SK-N-SH (cell line): ENCODE results near the gene SRGAP3. TPM values are rescaled to one million over a fixed set of nuclear protein-coding genes. Genes with fewer than 3 reads are reported as not detected.

Experiments used
- CTCF ChIA-PET: fragments of 300-600, 350-600 bp; formaldehyde crosslinking; extraction: SDS; loops from one replicate; lab custom pipeline; 2021; lab: Yijun Ruan, JAX
- POLR2A ChIA-PET: fragments of 350-600 bp; sonication (Branson Sonifier 250); formaldehyde crosslinking; extraction: SDS; loops from one replicate; lab custom pipeline; 2020; ENCODE audit warnings: antibody characterized with exemption, inconsistent platforms; lab: Yijun Ruan, JAX
- DNase-seq: peaks from one replicate; pipeline ENCODE4 v3.0.0; 2012
- H2AFZ ChIP-seq: fragments of 200-600 bp; sonication (generic); 2 replicates; pipeline ENCODE4 v1.8.1; 2016; ENCODE audit warnings: antibody characterized with exemption, mild to moderate bottlenecking, low read depth
- H3F3A ChIP-seq: fragments of 200-600 bp; sonication (generic); replicated peaks from 2 replicates; pipeline ENCODE3; 2016; ENCODE audit warnings: antibody characterized with exemption, mild to moderate bottlenecking; ENCODE audit not compliant: insufficient read depth
- H3K27ac ChIP-seq, 2 experiments: fragments of 200-500 bp in 1 of 2; fragments of 200-600 bp in 1 of 2; sonication (Bioruptor generic) in 1 of 2; sonication (generic), shearing (Covaris generic) in 1 of 2; 2 replicates each; pipeline versions ENCODE4 v1.5.1 to v1.6.1; 2014 to 2016; ENCODE audit warnings: low read depth in 2 of 2, inconsistent platforms in 1 of 2, low read length in 1 of 2, mild to moderate bottlenecking in 1 of 2, mixed read lengths in 1 of 2
- H3K27me3 ChIP-seq: fragments of 200-600 bp; sonication (generic), shearing (Covaris generic); 2 replicates; pipeline ENCODE4 v1.6.1; 2016; ENCODE audit warnings: mixed run types; ENCODE audit not compliant: insufficient read depth
- H3K36me3 ChIP-seq, 2 experiments: fragments of 200-500 bp in 1 of 2; fragments of 200-600 bp in 1 of 2; sonication (Bioruptor generic) in 1 of 2; sonication (generic) in 1 of 2; replicated peaks in 1 of 2; 2 replicates each; pipeline versions ENCODE3 to v1.5.1; 2014 to 2016; ENCODE audit warnings: low read length in 1 of 2, mild to moderate bottlenecking in 1 of 2; ENCODE audit not compliant: insufficient read depth in 2 of 2, control insufficient read depth in 1 of 2
- H3K4me1 ChIP-seq, 2 experiments: fragments of 200-500 bp in 1 of 2; fragments of 200-600 bp in 1 of 2; sonication (Bioruptor generic) in 1 of 2; sonication (generic), shearing (Covaris generic) in 1 of 2; 2 replicates each; pipeline versions ENCODE4 v1.5.1 to v1.6.1; 2014 to 2016; ENCODE audit warnings: low read depth in 1 of 2, low read length in 1 of 2, mixed run types in 1 of 2; ENCODE audit not compliant: insufficient read depth in 2 of 2, control insufficient read depth in 1 of 2
- H3K4me2 ChIP-seq: fragments of 200-600 bp; sonication (generic), shearing (Covaris generic); 2 replicates; pipeline ENCODE4 v1.6.1; 2017; ENCODE audit warnings: mixed run types
- H3K4me3 ChIP-seq, 2 experiments: fragments of 200-500 bp in 1 of 2; fragments of 200-600 bp in 1 of 2; sonication (Bioruptor generic) in 1 of 2; sonication (generic), shearing (Covaris generic) in 1 of 2; 2 replicates each; pipeline versions ENCODE4 v1.5.1 to v1.8.1; 2014 to 2016; ENCODE audit warnings: low read depth in 2 of 2, inconsistent platforms in 1 of 2, low read length in 1 of 2, mild to moderate bottlenecking in 1 of 2, mixed read lengths in 1 of 2, moderate library complexity in 1 of 2
- H3K79me2 ChIP-seq: fragments of 200-600 bp; sonication (generic); 2 replicates; pipeline ENCODE4 v1.8.1; 2017; ENCODE audit warnings: mild to moderate bottlenecking; ENCODE audit not compliant: insufficient read depth
- H3K9ac ChIP-seq: fragments of 200-600 bp; sonication (generic); 2 replicates; pipeline ENCODE4 v1.6.1; 2017; ENCODE audit warnings: mixed run types
- H3K9me2 ChIP-seq: fragments of 200-600 bp; sonication (generic); 2 replicates; pipeline ENCODE4 v1.6.1; 2017; ENCODE audit warnings: mixed run types
- H3K9me3 ChIP-seq: fragments of 200-600 bp; sonication (generic); 2 replicates; pipeline ENCODE4 v1.6.1; 2017; ENCODE audit warnings: mixed run types, mild to moderate bottlenecking, moderate library complexity
- H4K20me1 ChIP-seq: fragments of 200-600 bp; sonication (generic); 2 replicates; pipeline ENCODE4 v1.6.1; 2017; ENCODE audit warnings: mild to moderate bottlenecking, mixed run types; ENCODE audit not compliant: insufficient read depth
- CHD2 ChIP-seq: fragments of 150-350 bp; IDR thresholded peaks from 2 replicates; pipeline ENCODE4 v1.6.1; 2018; ENCODE audit warnings: low read length; ENCODE audit not compliant: partially characterized antibody
- ELF1 ChIP-seq: IDR thresholded peaks from 2 replicates; pipeline ENCODE4 v1.4.0; 2012
- EP300 ChIP-seq, 2 experiments: IDR thresholded peaks; 2 replicates each; pipeline versions ENCODE4 v1.4.0 to v1.6.1; 2012; ENCODE audit warnings: borderline replicate concordance in 1 of 2, low read depth in 1 of 2, low read length in 1 of 2
- FOSL2 ChIP-seq: IDR thresholded peaks from 2 replicates; pipeline ENCODE4 v1.4.0; 2012; ENCODE audit warnings: low read depth, mild to moderate bottlenecking, moderate library complexity, borderline replicate concordance
- GABPA ChIP-seq: IDR thresholded peaks from 2 replicates; pipeline ENCODE4 v1.4.0; 2012; ENCODE audit warnings: low read depth, mild to moderate bottlenecking
- JUND ChIP-seq: IDR thresholded peaks from 2 replicates; pipeline ENCODE4 v1.4.0; 2012
- MEF2A ChIP-seq: IDR thresholded peaks from 2 replicates; pipeline ENCODE4 v1.4.0; 2012; ENCODE audit warnings: low read depth, borderline replicate concordance
- NFIC ChIP-seq: IDR thresholded peaks from 2 replicates; pipeline ENCODE4 v1.4.0; 2012; ENCODE audit warnings: borderline replicate concordance
- NRF1 ChIP-seq: IDR thresholded peaks from 2 replicates; pipeline ENCODE4 v1.6.1; 2012; ENCODE audit warnings: low read depth, mild to moderate bottlenecking, low read length
- RCOR1 ChIP-seq: fragments of 150-350 bp; IDR thresholded peaks from 2 replicates; pipeline ENCODE4 v1.6.1; 2017; ENCODE audit warnings: antibody characterized with exemption, low read length
- RFX5 ChIP-seq: IDR thresholded peaks from 2 replicates; pipeline ENCODE4 v1.6.1; 2012; ENCODE audit warnings: mild to moderate bottlenecking, improper control_type of control experiment, low read length
- TAF1 ChIP-seq: IDR thresholded peaks from 2 replicates; pipeline ENCODE4 v1.6.1; 2012; ENCODE audit warnings: low read depth, mild to moderate bottlenecking, low read length, moderate library complexity, borderline replicate concordance
- YY1 ChIP-seq: IDR thresholded peaks from 2 replicates; pipeline ENCODE4 v1.4.0; 2012; ENCODE audit warnings: low read depth, mild to moderate bottlenecking
- WGBS: methylation state at CpG from one replicate; pipeline ENCODE4 v1.1.6; 2017; ENCODE audit warnings: low lambda C conversion rate; 5-methylcytosine and 5-hydroxymethylcytosine counted together
- polyA plus RNA-seq, 3 experiments: library from polyadenylated mRNA; depleted of rRNA; stranded (reverse); fragments of >200 nt; gene quantifications; 2 replicates each; pipeline ENCODE4 v1.2.3, GENCODE V29; 2012
- TF ChIP-seq, protein P1 (sequence below): IDR thresholded peaks from 2 replicates; pipeline ENCODE4 v1.6.1; 2012; ENCODE audit warnings: mild to moderate bottlenecking, low read depth, low read length, moderate library complexity
- TF ChIP-seq, protein P2 (sequence below): IDR thresholded peaks from 2 replicates; pipeline ENCODE4 v1.4.0; 2012; ENCODE audit warnings: low read depth
- TF ChIP-seq, protein P3 (sequence below): fragments of 150-350 bp; IDR thresholded peaks from 2 replicates; pipeline ENCODE4 v1.6.1; 2017; ENCODE audit warnings: antibody characterized with exemption, low read length, low read depth, borderline replicate concordance
- TF ChIP-seq, protein P4 (sequence below): fragments of 200-600 bp; sonication (generic); IDR thresholded peaks from 2 replicates; pipeline ENCODE4 v1.6.1; 2017; ENCODE audit warnings: antibody characterized with exemption, mild to moderate bottlenecking, moderate library complexity
- TF ChIP-seq, protein P5 (sequence below): IDR thresholded peaks from 2 replicates; pipeline ENCODE4 v1.4.0; 2012; ENCODE audit warnings: low read depth, borderline replicate concordance
- TF ChIP-seq, protein P6 (sequence below): fragments of 150-350 bp; IDR thresholded peaks from 2 replicates; pipeline ENCODE4 v1.6.1; 2016; ENCODE audit warnings: mild to moderate bottlenecking, low read depth, low read length
- TF ChIP-seq, protein P7 (sequence below): IDR thresholded peaks from 2 replicates; pipeline ENCODE4; 2012

The SRGAP3 gene
- polyA plus RNA-seq, 1 of the 3 experiments (the other 2 are of a cell fraction): 2.8 TPM

DNA sequence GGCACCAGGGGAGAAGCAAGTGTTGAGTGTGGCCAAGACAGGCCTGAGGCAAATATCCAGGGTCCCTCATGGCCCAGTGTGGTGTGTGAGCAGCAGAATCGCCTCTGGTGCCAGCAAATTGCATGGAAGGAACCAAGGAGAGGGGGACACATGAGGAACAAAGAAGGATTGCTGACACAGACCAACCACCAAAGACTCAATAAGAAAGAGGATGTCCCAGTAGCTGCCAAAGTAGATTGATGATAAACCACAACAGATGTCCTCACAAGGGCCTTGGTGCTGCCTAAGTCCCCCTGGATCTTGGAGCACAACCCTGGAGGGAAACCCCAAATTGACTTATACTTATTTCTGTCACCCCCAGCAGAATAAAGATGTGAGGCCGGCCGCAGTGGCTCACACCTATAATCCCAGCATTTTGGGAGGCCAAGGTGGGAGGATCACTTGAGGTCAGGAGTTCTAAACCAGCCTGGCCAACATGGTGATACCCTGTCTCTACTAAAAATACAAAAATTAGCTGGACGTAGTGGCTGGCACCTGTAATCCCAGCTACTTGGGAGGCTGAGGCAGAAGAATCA lies 10.6 kb downstream of the SRGAP3 start (continued):
- TF ChIP-seq, protein P1, sequence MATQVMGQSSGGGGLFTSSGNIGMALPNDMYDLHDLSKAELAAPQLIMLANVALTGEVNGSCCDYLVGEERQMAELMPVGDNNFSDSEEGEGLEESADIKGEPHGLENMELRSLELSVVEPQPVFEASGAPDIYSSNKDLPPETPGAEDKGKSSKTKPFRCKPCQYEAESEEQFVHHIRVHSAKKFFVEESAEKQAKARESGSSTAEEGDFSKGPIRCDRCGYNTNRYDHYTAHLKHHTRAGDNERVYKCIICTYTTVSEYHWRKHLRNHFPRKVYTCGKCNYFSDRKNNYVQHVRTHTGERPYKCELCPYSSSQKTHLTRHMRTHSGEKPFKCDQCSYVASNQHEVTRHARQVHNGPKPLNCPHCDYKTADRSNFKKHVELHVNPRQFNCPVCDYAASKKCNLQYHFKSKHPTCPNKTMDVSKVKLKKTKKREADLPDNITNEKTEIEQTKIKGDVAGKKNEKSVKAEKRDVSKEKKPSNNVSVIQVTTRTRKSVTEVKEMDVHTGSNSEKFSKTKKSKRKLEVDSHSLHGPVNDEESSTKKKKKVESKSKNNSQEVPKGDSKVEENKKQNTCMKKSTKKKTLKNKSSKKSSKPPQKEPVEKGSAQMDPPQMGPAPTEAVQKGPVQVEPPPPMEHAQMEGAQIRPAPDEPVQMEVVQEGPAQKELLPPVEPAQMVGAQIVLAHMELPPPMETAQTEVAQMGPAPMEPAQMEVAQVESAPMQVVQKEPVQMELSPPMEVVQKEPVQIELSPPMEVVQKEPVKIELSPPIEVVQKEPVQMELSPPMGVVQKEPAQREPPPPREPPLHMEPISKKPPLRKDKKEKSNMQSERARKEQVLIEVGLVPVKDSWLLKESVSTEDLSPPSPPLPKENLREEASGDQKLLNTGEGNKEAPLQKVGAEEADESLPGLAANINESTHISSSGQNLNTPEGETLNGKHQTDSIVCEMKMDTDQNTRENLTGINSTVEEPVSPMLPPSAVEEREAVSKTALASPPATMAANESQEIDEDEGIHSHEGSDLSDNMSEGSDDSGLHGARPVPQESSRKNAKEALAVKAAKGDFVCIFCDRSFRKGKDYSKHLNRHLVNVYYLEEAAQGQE: no peak
- no peak for TF ChIP-seq MEF2A
- no peak for TF ChIP-seq GABPA
- TF ChIP-seq EP300 (IDR thresholded peaks at IDR 0.05; ENCODE audit: borderline replicate concordance in 1 of 2, low read depth in 1 of 2, low read length in 1 of 2): no peak

DNA sequence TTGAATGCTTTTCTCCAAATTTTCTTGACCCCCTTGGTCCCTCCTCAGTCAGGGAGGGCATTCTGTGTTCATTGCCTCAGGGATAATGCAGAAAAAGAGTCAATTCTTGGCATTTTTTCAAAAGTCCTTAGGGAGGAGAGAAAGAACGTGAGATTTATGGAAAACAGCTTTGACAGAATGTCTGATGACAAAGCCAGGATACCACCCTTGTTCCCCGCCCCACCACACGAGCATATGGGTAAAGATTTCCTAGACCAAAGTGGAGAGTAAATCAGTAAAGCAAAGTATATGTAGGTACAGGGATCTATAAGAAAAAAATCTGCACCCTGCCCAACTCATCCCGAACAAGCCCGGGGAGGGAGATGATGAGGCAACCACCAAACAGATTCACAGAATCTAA lies 11.2 kb downstream of the SRGAP3 start:
- 75% methylated on average over 5 of the region's 5 CpGs for WGBS
- no peak for DNase-seq
- Histone ChIP-seq H3K79me2 (no peaks in the 10 kb centered on the region), H3F3A (no peaks in the 10 kb centered on the region), H3K4me2 (no peak overlapping the region), H3K9me3 (no peaks in the 10 kb centered on the region), H3K27ac (no peak overlapping the region), H3K4me1 (no peaks in the 10 kb centered on the region), H2AFZ (no peak overlapping the region)
- CTCF ChIA-PET: no interaction called here
- POLR2A ChIA-PET: no interaction called here
- TF ChIP-seq JUND: no peak
- no peak for TF ChIP-seq YY1
- TF ChIP-seq, protein P2, sequence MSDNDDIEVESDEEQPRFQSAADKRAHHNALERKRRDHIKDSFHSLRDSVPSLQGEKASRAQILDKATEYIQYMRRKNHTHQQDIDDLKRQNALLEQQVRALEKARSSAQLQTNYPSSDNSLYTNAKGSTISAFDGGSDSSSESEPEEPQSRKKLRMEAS: no peak
- no peak for TF ChIP-seq RFX5
- TF ChIP-seq RCOR1: no peak
- TF ChIP-seq, protein P3, sequence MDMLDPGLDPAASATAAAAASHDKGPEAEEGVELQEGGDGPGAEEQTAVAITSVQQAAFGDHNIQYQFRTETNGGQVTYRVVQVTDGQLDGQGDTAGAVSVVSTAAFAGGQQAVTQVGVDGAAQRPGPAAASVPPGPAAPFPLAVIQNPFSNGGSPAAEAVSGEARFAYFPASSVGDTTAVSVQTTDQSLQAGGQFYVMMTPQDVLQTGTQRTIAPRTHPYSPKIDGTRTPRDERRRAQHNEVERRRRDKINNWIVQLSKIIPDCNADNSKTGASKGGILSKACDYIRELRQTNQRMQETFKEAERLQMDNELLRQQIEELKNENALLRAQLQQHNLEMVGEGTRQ: no peak
- TF ChIP-seq, protein P4, sequence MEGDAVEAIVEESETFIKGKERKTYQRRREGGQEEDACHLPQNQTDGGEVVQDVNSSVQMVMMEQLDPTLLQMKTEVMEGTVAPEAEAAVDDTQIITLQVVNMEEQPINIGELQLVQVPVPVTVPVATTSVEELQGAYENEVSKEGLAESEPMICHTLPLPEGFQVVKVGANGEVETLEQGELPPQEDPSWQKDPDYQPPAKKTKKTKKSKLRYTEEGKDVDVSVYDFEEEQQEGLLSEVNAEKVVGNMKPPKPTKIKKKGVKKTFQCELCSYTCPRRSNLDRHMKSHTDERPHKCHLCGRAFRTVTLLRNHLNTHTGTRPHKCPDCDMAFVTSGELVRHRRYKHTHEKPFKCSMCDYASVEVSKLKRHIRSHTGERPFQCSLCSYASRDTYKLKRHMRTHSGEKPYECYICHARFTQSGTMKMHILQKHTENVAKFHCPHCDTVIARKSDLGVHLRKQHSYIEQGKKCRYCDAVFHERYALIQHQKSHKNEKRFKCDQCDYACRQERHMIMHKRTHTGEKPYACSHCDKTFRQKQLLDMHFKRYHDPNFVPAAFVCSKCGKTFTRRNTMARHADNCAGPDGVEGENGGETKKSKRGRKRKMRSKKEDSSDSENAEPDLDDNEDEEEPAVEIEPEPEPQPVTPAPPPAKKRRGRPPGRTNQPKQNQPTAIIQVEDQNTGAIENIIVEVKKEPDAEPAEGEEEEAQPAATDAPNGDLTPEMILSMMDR: no peak
- no peak for TF ChIP-seq NFIC
- TF ChIP-seq FOSL2: no peak
- TF ChIP-seq TAF1: no peak
- no peak for TF ChIP-seq EP300 (IDR thresholded peaks at IDR 0.05; ENCODE audit: borderline replicate concordance in 1 of 2, low read depth in 1 of 2, low read length in 1 of 2)
- TF ChIP-seq CHD2: no peak
- TF ChIP-seq, protein P5, sequence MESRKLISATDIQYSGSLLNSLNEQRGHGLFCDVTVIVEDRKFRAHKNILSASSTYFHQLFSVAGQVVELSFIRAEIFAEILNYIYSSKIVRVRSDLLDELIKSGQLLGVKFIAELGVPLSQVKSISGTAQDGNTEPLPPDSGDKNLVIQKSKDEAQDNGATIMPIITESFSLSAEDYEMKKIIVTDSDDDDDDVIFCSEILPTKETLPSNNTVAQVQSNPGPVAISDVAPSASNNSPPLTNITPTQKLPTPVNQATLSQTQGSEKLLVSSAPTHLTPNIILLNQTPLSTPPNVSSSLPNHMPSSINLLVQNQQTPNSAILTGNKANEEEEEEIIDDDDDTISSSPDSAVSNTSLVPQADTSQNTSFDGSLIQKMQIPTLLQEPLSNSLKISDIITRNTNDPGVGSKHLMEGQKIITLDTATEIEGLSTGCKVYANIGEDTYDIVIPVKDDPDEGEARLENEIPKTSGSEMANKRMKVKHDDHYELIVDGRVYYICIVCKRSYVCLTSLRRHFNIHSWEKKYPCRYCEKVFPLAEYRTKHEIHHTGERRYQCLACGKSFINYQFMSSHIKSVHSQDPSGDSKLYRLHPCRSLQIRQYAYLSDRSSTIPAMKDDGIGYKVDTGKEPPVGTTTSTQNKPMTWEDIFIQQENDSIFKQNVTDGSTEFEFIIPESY: no peak
- no peak for TF ChIP-seq ELF1
- no peak for TF ChIP-seq NRF1
- TF ChIP-seq, protein P6, sequence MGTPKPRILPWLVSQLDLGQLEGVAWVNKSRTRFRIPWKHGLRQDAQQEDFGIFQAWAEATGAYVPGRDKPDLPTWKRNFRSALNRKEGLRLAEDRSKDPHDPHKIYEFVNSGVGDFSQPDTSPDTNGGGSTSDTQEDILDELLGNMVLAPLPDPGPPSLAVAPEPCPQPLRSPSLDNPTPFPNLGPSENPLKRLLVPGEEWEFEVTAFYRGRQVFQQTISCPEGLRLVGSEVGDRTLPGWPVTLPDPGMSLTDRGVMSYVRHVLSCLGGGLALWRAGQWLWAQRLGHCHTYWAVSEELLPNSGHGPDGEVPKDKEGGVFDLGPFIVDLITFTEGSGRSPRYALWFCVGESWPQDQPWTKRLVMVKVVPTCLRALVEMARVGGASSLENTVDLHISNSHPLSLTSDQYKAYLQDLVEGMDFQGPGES: no peak
- TF ChIP-seq, protein P7, sequence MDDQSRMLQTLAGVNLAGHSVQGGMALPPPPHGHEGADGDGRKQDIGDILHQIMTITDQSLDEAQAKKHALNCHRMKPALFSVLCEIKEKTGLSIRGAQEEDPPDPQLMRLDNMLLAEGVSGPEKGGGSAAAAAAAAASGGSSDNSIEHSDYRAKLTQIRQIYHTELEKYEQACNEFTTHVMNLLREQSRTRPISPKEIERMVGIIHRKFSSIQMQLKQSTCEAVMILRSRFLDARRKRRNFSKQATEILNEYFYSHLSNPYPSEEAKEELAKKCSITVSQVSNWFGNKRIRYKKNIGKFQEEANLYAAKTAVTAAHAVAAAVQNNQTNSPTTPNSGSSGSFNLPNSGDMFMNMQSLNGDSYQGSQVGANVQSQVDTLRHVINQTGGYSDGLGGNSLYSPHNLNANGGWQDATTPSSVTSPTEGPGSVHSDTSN: no peak
- TF ChIP-seq, all 33 proteins: peak for 0
- Histone ChIP-seq H3K9me2 (no peaks in the 10 kb centered on the region), H3K27me3 (no peaks in the 10 kb centered on the region), H4K20me1 (no peaks in the 10 kb centered on the region), H3K4me3 (no peak overlapping the region), H3K9ac (no peak overlapping the region), H3K36me3 (no peaks in the 10 kb centered on the region)
